Measurements from ENCODE around the gene PGGT1B. TPM values are rescaled to one million over a fixed set of nuclear protein-coding genes. Genes with fewer than 3 reads are reported as not detected.
A peak's percentile ranks its signal among the peaks of the same experiment; 100 is the strongest.

Gene PGGT1B
- total and polyA plus RNA-seq, 2 of the 8 experiments (the other 6 are each of a cell fraction or from before 2014, with no cell fraction given): 1.9 to 43.1 TPM

DNA sequence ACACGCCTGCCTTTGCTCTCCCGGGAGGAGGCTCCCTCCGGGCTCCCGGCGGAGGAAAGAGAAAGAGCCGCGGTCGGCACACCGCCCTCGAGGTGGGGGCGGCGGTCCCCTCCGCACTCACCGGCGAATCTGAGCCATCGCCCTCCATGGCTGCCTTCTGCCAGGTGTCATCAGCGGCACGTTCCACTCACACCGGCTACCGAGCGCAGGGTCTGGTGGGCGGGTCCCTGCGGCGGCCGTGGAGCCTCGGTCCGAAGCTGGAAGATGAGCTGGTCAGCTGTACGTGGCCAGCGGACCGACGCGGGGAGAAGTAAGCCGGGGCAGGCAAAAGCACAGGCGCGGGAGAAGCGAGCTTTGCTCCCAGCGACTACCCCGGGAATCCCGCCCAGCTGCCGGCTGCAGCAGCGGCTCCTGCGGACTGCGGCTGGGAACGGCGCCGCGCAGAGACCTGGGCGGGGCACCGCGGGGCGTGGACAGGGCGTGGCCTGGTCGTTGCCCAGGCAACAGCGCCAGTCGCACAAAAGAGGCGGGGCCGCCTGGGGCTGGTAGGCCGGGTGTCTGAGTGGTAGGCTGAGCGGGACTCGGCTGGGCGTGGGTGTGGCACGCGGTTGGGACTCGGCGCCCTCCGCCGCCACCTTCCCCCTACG, 93.1 kb downstream of the PGGT1B start, which contains the start of gene TRIM36:
TSS of gene TRIM36 (minus strand) at position 422 of the 647 bp plus-strand sequence. CDS start at position 148, 274 bp downstream.
- H3K9ac ChIP-seq (replicated peaks in 1 of 4; ENCODE audit: extremely low read depth in 1 of 4, low read depth in 3 of 4, low read length in 3 of 4): peak within 1 kb of the TSS; percentile 74 to 81 (median 80)
- H4K20me1 ChIP-seq (replicated peaks in 1 of 2; ENCODE audit: control insufficient read depth in 1 of 2, insufficient read depth in 2 of 2, low read length in 2 of 2): no peaks in the 10 kb centered on the region
- peak within 1 kb of the TSS; percentile 54 for H2AFZ ChIP-seq (ENCODE audit: low read length)
- peaks cover 16% of the 10 kb centered on the region for H3K23me2 ChIP-seq (ENCODE audit: low read depth, low read length)
- no peak within 1 kb of the TSS for H2BK120ac ChIP-seq (replicated peaks; ENCODE audit: low read depth, low read length)
- H2BK20ac ChIP-seq (ENCODE audit: low read length): no peak within 1 kb of the TSS
- H3K79me1 ChIP-seq (ENCODE audit: low read depth, low read length): no peaks in the 10 kb centered on the region
- peak; percentile 88 to 99 for DNase-seq (ENCODE audit: low read depth in 1 of 2, low spot score in 2 of 2)
- peak within 1 kb of the TSS; percentile 87; the same call in 1 of the 2 replicates for H2BK5ac ChIP-seq (ENCODE audit: low read depth, low read length)
- H3K4me3 ChIP-seq (ENCODE audit: extremely low read depth in 1 of 4, insufficient read depth in 2 of 4, low read depth in 3 of 4, low read length in 4 of 4): peak within 1 kb of the TSS; percentile 75 to 94 (median 90)
- H3K36me3 ChIP-seq (ENCODE audit: control insufficient read depth in 2 of 4, insufficient read depth in 4 of 4, low read length in 3 of 4): peaks cover 0 to 18% (median 5%) of the 10 kb centered on the region in 4 experiments; a peak in 3 of 8 replicates
- H4K8ac ChIP-seq (ENCODE audit: extremely low read depth, insufficient read depth, low read length): peak within 1 kb of the TSS; percentile 98
- H4K91ac ChIP-seq (replicated peaks; ENCODE audit: insufficient read length, low read length): peak within 1 kb of the TSS; percentile 71
- no peak within 1 kb of the TSS for H2AK5ac ChIP-seq (ENCODE audit: low read depth, low read length)
- 0 out of 2 replicates have a peak within 1 kb of the TSS, but pooled peaks have one; percentile 16 for H2BK15ac ChIP-seq (ENCODE audit: low read length)
- H3K14ac ChIP-seq (ENCODE audit: insufficient read length): no peak within 1 kb of the TSS
- CTCF ChIA-PET (ENCODE audit: partially characterized antibody): interaction anchor here (1.0 to 3.9 kb wide), 4 partner anchors 11 to 70 kb away, joined by 3 to 16 read pairs (median 4); no protein-coding TSS in a partner anchor
- 1% methylated on average over 41 of the region's 68 CpGs; no CpG with 5 or more reads in 1 of the 2 experiments for WGBS, 2 experiments (ENCODE audit: extremely low coverage in 1 of 2, insufficient coverage in 1 of 2, insufficient read length in 1 of 2, insufficient replicate concordance in 2 of 2, low coverage in 1 of 2, low lambda C conversion rate in 2 of 2, missing lambda C conversion rate in 1 of 2)
- POLR2A ChIA-PET (ENCODE audit: partially characterized antibody): interaction anchor here (0.8 to 2.5 kb wide), 7 partner anchors 9 to 375 kb away, joined by 3 to 13 read pairs (median 5); partner anchors contain the start of genes FEM1C and PGGT1B
- peaks cover 0 to 4% (median 0%) of the 10 kb centered on the region in 4 experiments; a peak in 3 of 7 replicates for H3K4me1 ChIP-seq (replicated peaks in 1 of 4; ENCODE audit: control insufficient read depth in 3 of 4, insufficient read depth in 4 of 4, low read length in 3 of 4)
- peak within 1 kb of the TSS; percentile 87 to 97 for H3K4me2 ChIP-seq (ENCODE audit: insufficient read depth in 1 of 2, low read depth in 2 of 2, low read length in 2 of 2)
- H3K23ac ChIP-seq (ENCODE audit: insufficient read length): no peak within 1 kb of the TSS
- H3K27me3 ChIP-seq (replicated peaks in 1 of 4; ENCODE audit: control insufficient read depth in 3 of 4, extremely low read depth in 1 of 4, insufficient read depth in 3 of 4, low read length in 3 of 4): peaks cover 3 to 23% (median 11%) of the 10 kb centered on the region in 4 experiments
- no peak for FAIRE-seq
- peak within 1 kb of the TSS; percentile 50 for H3K4ac ChIP-seq (replicated peaks; ENCODE audit: insufficient read length, low read depth, low read length)
- peak within 1 kb of the TSS; percentile 90 for H3K18ac ChIP-seq (ENCODE audit: extremely low read depth, low read length)
- H3K79me2 ChIP-seq (ENCODE audit: control insufficient read depth in 1 of 2, insufficient read depth in 2 of 2, low read length in 2 of 2): peaks cover 0 to 30% of the 10 kb centered on the region in 2 experiments; a peak in 3 of 4 replicates
- peak within 1 kb of the TSS; percentile 90 for H4K5ac ChIP-seq (ENCODE audit: insufficient read length, low read depth, low read length)
- H2BK12ac ChIP-seq (ENCODE audit: low read depth, low read length): peak within 1 kb of the TSS; percentile 80; the same call in 1 of the 2 replicates
- H3K27ac ChIP-seq (ENCODE audit: low read depth, low read length): peak within 1 kb of the TSS; percentile 25; the same call in 1 of the 2 replicates
- H3K56ac ChIP-seq (replicated peaks; ENCODE audit: insufficient read length, low read depth, low read length): peak within 1 kb of the TSS; percentile 93
- H3K9me3 ChIP-seq (ENCODE audit: insufficient read depth in 2 of 2, low read depth in 1 of 2, low read length in 1 of 2): peaks cover 22 to 26% of the 10 kb centered on the region in 2 experiments
- peak; percentile 86 for TF ChIP-seq KDM4A (IDR thresholded peaks at IDR 0.05; ENCODE audit: low read depth, low read length, severe bottlenecking)
- TF ChIP-seq JUN (IDR thresholded peaks at IDR 0.05; ENCODE audit: low read depth, low read length): no peak
- TF ChIP-seq FOSL1 (IDR thresholded peaks at IDR 0.05; ENCODE audit: insufficient read depth, low read depth, low read length): no peak
- TF ChIP-seq BCL11A (IDR thresholded peaks at IDR 0.05; ENCODE audit: low read depth in 2 of 2, low read length in 2 of 2): no peak
- TF ChIP-seq RXRA (IDR thresholded peaks at IDR 0.05; ENCODE audit: insufficient read depth, low read depth, low read length): no peak
- peak; percentile 89 for TF ChIP-seq TBP (IDR thresholded peaks at IDR 0.05; ENCODE audit: low read depth, low read length)
- no peak for TF ChIP-seq NRF1 (IDR thresholded peaks at IDR 0.05; ENCODE audit: low read depth, low read length)
- TF ChIP-seq BACH1 (IDR thresholded peaks at IDR 0.05; ENCODE audit: low read length): no peak
- TF ChIP-seq, protein P1, sequence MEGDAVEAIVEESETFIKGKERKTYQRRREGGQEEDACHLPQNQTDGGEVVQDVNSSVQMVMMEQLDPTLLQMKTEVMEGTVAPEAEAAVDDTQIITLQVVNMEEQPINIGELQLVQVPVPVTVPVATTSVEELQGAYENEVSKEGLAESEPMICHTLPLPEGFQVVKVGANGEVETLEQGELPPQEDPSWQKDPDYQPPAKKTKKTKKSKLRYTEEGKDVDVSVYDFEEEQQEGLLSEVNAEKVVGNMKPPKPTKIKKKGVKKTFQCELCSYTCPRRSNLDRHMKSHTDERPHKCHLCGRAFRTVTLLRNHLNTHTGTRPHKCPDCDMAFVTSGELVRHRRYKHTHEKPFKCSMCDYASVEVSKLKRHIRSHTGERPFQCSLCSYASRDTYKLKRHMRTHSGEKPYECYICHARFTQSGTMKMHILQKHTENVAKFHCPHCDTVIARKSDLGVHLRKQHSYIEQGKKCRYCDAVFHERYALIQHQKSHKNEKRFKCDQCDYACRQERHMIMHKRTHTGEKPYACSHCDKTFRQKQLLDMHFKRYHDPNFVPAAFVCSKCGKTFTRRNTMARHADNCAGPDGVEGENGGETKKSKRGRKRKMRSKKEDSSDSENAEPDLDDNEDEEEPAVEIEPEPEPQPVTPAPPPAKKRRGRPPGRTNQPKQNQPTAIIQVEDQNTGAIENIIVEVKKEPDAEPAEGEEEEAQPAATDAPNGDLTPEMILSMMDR (IDR thresholded peaks at IDR 0.05; ENCODE audit: control extremely low read depth in 1 of 3, insufficient read depth in 1 of 3, low read depth in 1 of 3, low read length in 3 of 3): peak in 2 of 3 experiments; percentile 7 to 24; a peak in 2 of 4 replicates

Measured in H1 (cell line).